KMS-11 (cell line): ENCODE results near the gene SRPRA.

Experiments
- H2AFZ ChIP-seq: fragments of 200-600 bp; sonication (generic); 2 replicates; pipeline ENCODE4 v1.6.1; 2016; ENCODE audit warnings: antibody characterized with exemption, mixed run types, low read depth
- H3K27ac ChIP-seq: fragments of 200-600 bp; sonication (generic); 2 replicates; pipeline ENCODE4 v1.6.1; 2016; ENCODE audit warnings: mild to moderate bottlenecking, mixed run types
- H3K27me3 ChIP-seq: fragments of 200-600 bp; sonication (generic); 2 replicates; pipeline ENCODE4 v1.6.1; 2017; ENCODE audit warnings: mild to moderate bottlenecking, low read depth, mixed run types, moderate library complexity; ENCODE audit not compliant: insufficient read depth
- H3K36me3 ChIP-seq: fragments of 200-600 bp; sonication (generic); 2 replicates; pipeline ENCODE4 v1.6.1; 2017; ENCODE audit warnings: mild to moderate bottlenecking, mixed run types; ENCODE audit not compliant: insufficient read depth
- H3K4me1 ChIP-seq: fragments of 200-600 bp; sonication (generic); 2 replicates; pipeline ENCODE4 v1.6.1; 2016; ENCODE audit warnings: mild to moderate bottlenecking, low read depth, mixed run types; ENCODE audit not compliant: poor library complexity, severe bottlenecking
- H3K4me2 ChIP-seq: fragments of 200-600 bp; sonication (generic); 2 replicates; pipeline ENCODE4 v1.7.0; 2016; ENCODE audit warnings: mild to moderate bottlenecking, mixed run types
- H3K4me3 ChIP-seq: fragments of 200-600 bp; sonication (generic); IDR thresholded peaks from 2 replicates; pipeline ENCODE4 v1.6.1; 2017; ENCODE audit warnings: low read depth, low read length, mixed read lengths; ENCODE audit not compliant: insufficient read depth
- H3K79me2 ChIP-seq: fragments of 200-600 bp; sonication (generic); 2 replicates; pipeline ENCODE4 v1.6.1; 2016; ENCODE audit warnings: low read depth, mixed run types; ENCODE audit not compliant: insufficient read depth
- H3K9ac ChIP-seq: fragments of 200-600 bp; sonication (generic); 2 replicates; pipeline ENCODE4 v1.6.1; 2016; ENCODE audit warnings: mild to moderate bottlenecking, mixed run types
- H4K20me1 ChIP-seq: fragments of 200-600 bp; sonication (generic); 2 replicates; pipeline ENCODE4 v1.6.1; 2016; ENCODE audit warnings: mild to moderate bottlenecking, mixed run types; ENCODE audit not compliant: insufficient read depth
- CTCF ChIP-seq: fragments of 200-600 bp; sonication (generic); conservative IDR thresholded peaks from 2 replicates; pipeline ENCODE4 v1.6.1; 2017; ENCODE audit warnings: low read depth, mild to moderate bottlenecking, antibody characterized with exemption, low read length, moderate library complexity, mixed read lengths

SRPRA gene

GRCh38 chr11:126280595-126280994 is 11.9 kb upstream of the SRPRA start:
- Histone ChIP-seq H4K20me1 (no peaks in the 10 kb centered on the region), H3K4me2 (no peak overlapping the region)
- no peak for TF ChIP-seq CTCF

DNA sequence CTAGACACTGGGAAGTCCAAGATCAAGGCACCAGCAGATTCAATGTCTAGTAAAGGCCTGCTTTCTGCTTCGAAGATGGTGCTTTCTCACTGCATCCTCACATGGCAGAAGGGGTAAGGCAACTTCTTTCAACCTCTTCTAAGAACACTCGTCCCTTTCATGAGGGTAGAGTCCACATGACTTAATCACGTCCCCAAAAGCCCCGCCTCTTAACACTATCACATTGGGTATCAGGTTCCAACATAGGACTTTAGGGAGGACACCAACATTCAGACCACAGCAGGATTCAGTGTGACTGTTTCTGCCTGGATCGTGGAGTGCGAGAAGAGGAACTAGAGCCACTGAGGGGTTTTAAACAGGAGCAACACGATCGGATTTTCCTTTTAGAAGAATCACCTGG is 10.5 kb upstream of the SRPRA start:
- TF ChIP-seq CTCF, result no peak
- H3K36me3 ChIP-seq, result no peaks in the 10 kb centered on the region
- no peaks in the 10 kb centered on the region for H3K27me3 ChIP-seq
- H2AFZ ChIP-seq, result no peak overlapping the region
- no peak overlapping the region for H3K4me2 ChIP-seq
- no peak overlapping the region for H3K9ac ChIP-seq
- peaks cover 5% of the 10 kb centered on the region for H3K4me1 ChIP-seq
- no peaks in the 10 kb centered on the region for H4K20me1 ChIP-seq
- H3K4me3 ChIP-seq, result no peak overlapping the region
- H3K27ac ChIP-seq, result no peak overlapping the region
- H3K79me2 ChIP-seq, result no peaks in the 10 kb centered on the region; the same call in 1 of the 2 replicates

More at GRCh38 chr11:126280595-126280994, 11.9 kb upstream of the SRPRA start:
- H3K27ac ChIP-seq, result no peak overlapping the region
- H3K79me2 ChIP-seq, result no peaks in the 10 kb centered on the region; the same call in 1 of the 2 replicates
- H3K4me3 ChIP-seq, result no peak overlapping the region
- no peak overlapping the region for H2AFZ ChIP-seq
- no peaks in the 10 kb centered on the region for H3K27me3 ChIP-seq
- peaks cover 19% of the 10 kb centered on the region for H3K4me1 ChIP-seq
- H3K9ac ChIP-seq, result no peak overlapping the region
- no peaks in the 10 kb centered on the region for H3K36me3 ChIP-seq

GRCh38 chr11:126277780-126278179 is 9.1 kb upstream of the SRPRA start:
- no peak overlapping the region for H3K4me2 ChIP-seq
- no peaks in the 10 kb centered on the region for H3K36me3 ChIP-seq
- no peaks in the 10 kb centered on the region for H3K27me3 ChIP-seq
- H3K4me3 ChIP-seq, result no peak overlapping the region
- H3K9ac ChIP-seq, result no peak overlapping the region
- no peak overlapping the region for H2AFZ ChIP-seq
- H3K79me2 ChIP-seq, result no peaks in the 10 kb centered on the region
- peaks cover 2% of the 10 kb centered on the region for H3K4me1 ChIP-seq
- no peak overlapping the region for H3K27ac ChIP-seq
- no peak for TF ChIP-seq CTCF
- H4K20me1 ChIP-seq, result no peaks in the 10 kb centered on the region

GRCh38 chr11:126277322-126277721 is 8.6 kb upstream of the SRPRA start:
- Histone ChIP-seq H3K36me3 (no peaks in the 10 kb centered on the region), H3K4me3 (no peak overlapping the region), H3K27me3 (no peaks in the 10 kb centered on the region), H3K4me2 (no peak overlapping the region), H4K20me1 (no peaks in the 10 kb centered on the region), H3K27ac (no peak overlapping the region), H3K9ac (no peak overlapping the region), H2AFZ (no peak overlapping the region), H3K79me2 (no peaks in the 10 kb centered on the region), H3K4me1 (no peaks in the 10 kb centered on the region)
- no peak for TF ChIP-seq CTCF
